OCI-LY7 (cell line): ENCODE measurements around the gene YLPM1. TPM values are rescaled to one million over a fixed set of nuclear protein-coding genes. Genes with fewer than 3 reads are reported as not detected.

Experiments used
- BruUV-seq: library from RNA; stranded (reverse); fragments of 400-500 nt; replicated peaks from 2 replicates; lab custom pipeline; 2021; lab: Mats Ljungman, UMichigan
- CTCF ChIA-PET: fragments of 300-600 bp; sonication (Branson Sonifier 250); formaldehyde crosslinking; loops from one replicate; lab custom pipeline; 2022; ENCODE audit warnings: antibody characterized with exemption; ENCODE audit not compliant: unreplicated experiment; lab: Charles Lee
- POLR2A ChIA-PET: fragments of 300-600 bp; sonication (Branson Sonifier 250); formaldehyde crosslinking; loops from one replicate; lab custom pipeline; 2022; ENCODE audit warnings: antibody characterized with exemption; lab: Charles Lee
- DNase-seq: peaks from one replicate; pipeline ENCODE4 v3.0.0-alpha.2; 2015; ENCODE audit warnings: low spot score
- H2AFZ ChIP-seq: fragments of 200-600 bp; sonication (generic), shearing (Covaris generic); 2 replicates; pipeline ENCODE4 v1.6.1; 2014; ENCODE audit warnings: mild to moderate bottlenecking, antibody characterized with exemption, low read length, moderate library complexity
- H3K27ac ChIP-seq: fragments of 200-600 bp; sonication (generic); 2 replicates; pipeline ENCODE4 v1.5.1; 2014; ENCODE audit warnings: mixed run types, low read depth, mild to moderate bottlenecking, moderate library complexity, low read length, inconsistent platforms; ENCODE audit not compliant: poor library complexity, severe bottlenecking
- H3K36me3 ChIP-seq: fragments of 200-600 bp; sonication (generic); 2 replicates; pipeline ENCODE4 v1.6.1; 2014; ENCODE audit warnings: mild to moderate bottlenecking, antibody characterized with exemption, low read length, moderate library complexity, mixed read lengths; ENCODE audit not compliant: insufficient read depth
- H3K4me1 ChIP-seq: fragments of 200-600 bp; sonication (generic); 2 replicates; pipeline ENCODE4 v1.5.1; 2014; ENCODE audit warnings: mild to moderate bottlenecking, low read length; ENCODE audit not compliant: insufficient read depth, poor library complexity, severe bottlenecking
- H3K4me2 ChIP-seq: fragments of 200-600 bp; sonication (generic); 2 replicates; pipeline ENCODE4 v1.6.1; 2014; ENCODE audit warnings: mild to moderate bottlenecking, low read length
- H3K4me3 ChIP-seq: fragments of 200-600 bp; sonication (generic); 2 replicates; pipeline ENCODE4 v1.5.1; 2014; ENCODE audit warnings: mild to moderate bottlenecking, low read depth, low read length; ENCODE audit not compliant: poor library complexity, severe bottlenecking
- H3K79me2 ChIP-seq: fragments of 200-600 bp; sonication (generic); 2 replicates; pipeline ENCODE4 v1.6.1; 2016; ENCODE audit warnings: low read depth, mild to moderate bottlenecking, low read length, moderate library complexity, mixed read lengths; ENCODE audit not compliant: insufficient read depth
- H3K9me2 ChIP-seq: fragments of 200-600 bp; sonication (generic); 2 replicates; pipeline ENCODE4 v1.6.1; 2016; ENCODE audit warnings: mild to moderate bottlenecking, low read length, mixed read lengths; ENCODE audit not compliant: insufficient read depth
- H3K9me3 ChIP-seq: fragments of 200-600 bp; sonication (generic); 2 replicates; pipeline ENCODE4 v1.6.1; 2014; ENCODE audit warnings: mild to moderate bottlenecking, mixed run types, low read length, mixed read lengths
- H4K20me1 ChIP-seq: fragments of 200-600 bp; sonication (generic); 2 replicates; pipeline ENCODE4 v1.6.1; 2014; ENCODE audit warnings: mild to moderate bottlenecking, antibody characterized with exemption, low read length, moderate library complexity, mixed read lengths; ENCODE audit not compliant: insufficient read depth
- EZH2phosphoT487 ChIP-seq: fragments of 200-600 bp; sonication (generic); IDR thresholded peaks from 2 replicates; pipeline ENCODE4 v1.6.1; 2018; ENCODE audit warnings: low read depth, borderline replicate concordance, mild to moderate bottlenecking, mixed run types, antibody characterized with exemption, low read length, moderate library complexity, mixed read lengths
- intact Hi-C: fragments of 100-400 bp; cut with micrococcal nuclease; formaldehyde crosslinking; loops from one replicate; pipeline ENCODE4 v1.10.0; 2022; ENCODE audit not compliant: unreplicated experiment
- total RNA-seq, 2 experiments: library from RNA; depleted of rRNA in 1 of 2; stranded (reverse); fragments of >200 nt in 1 of 2; shearing (Covaris generic) in 1 of 2; gene quantifications; 2 replicates each; pipeline ENCODE4 v1.2.3, GENCODE V29; 2014 to 2022
- TF ChIP-seq, protein P1 (sequence below): fragments of 200-600 bp; sonication (generic); conservative IDR thresholded peaks from 2 replicates; pipeline ENCODE4 v1.5.1; 2014; ENCODE audit warnings: mild to moderate bottlenecking, antibody characterized with exemption, low read length, moderate library complexity, mixed read lengths

YLPM1 gene
- total RNA-seq, 2 experiments from 2014 or later: 45.2 to 101 TPM

GRCh38 chr14:74739293-74740030 lies 23.7 kb upstream of the YLPM1 start:
- Histone ChIP-seq H3K27ac (no peak overlapping the region), H3K4me3 (no peak overlapping the region), H3K4me2 (no peak overlapping the region), H4K20me1 (no peaks in the 10 kb centered on the region), H3K9me3 (no peaks in the 10 kb centered on the region), H2AFZ (no peak overlapping the region), H3K36me3 (peaks cover 52% of the 10 kb centered on the region), H3K79me2 (no peaks in the 10 kb centered on the region), H3K4me1 (no peaks in the 10 kb centered on the region), H3K9me2 (no peaks in the 10 kb centered on the region)
- intact Hi-C loops: no loop called here
- POLR2A ChIA-PET: interaction anchor here (1.6 kb wide), 1 partner anchor 23 kb away, joined by 5 read pairs; the partner anchor contains the start of gene YLPM1
- no peak for DNase-seq
- CTCF ChIA-PET: no interaction called here
- TF ChIP-seq, protein P1, sequence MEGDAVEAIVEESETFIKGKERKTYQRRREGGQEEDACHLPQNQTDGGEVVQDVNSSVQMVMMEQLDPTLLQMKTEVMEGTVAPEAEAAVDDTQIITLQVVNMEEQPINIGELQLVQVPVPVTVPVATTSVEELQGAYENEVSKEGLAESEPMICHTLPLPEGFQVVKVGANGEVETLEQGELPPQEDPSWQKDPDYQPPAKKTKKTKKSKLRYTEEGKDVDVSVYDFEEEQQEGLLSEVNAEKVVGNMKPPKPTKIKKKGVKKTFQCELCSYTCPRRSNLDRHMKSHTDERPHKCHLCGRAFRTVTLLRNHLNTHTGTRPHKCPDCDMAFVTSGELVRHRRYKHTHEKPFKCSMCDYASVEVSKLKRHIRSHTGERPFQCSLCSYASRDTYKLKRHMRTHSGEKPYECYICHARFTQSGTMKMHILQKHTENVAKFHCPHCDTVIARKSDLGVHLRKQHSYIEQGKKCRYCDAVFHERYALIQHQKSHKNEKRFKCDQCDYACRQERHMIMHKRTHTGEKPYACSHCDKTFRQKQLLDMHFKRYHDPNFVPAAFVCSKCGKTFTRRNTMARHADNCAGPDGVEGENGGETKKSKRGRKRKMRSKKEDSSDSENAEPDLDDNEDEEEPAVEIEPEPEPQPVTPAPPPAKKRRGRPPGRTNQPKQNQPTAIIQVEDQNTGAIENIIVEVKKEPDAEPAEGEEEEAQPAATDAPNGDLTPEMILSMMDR: no peak
- no TSS peak for BruUV-seq

DNA sequence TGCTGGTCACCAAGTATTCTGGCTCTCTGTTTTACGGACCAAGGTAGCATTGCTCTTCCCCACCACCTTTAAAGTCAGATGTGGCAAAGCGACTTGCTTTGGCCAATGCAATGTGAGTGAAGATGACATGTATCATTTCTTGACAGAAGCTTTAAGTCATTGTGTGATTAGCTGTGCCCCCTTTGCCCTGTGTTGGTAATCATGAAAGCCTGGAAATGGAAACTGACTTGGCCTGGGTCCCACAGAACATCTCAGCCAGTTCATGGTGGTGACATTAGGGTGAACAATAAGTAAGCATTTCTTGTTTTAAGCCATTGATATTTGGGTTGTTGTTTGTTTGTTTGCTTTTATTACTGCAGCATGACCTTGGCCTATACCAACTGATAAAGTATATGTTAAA lies 15.9 kb upstream of the YLPM1 start:
- DNase-seq: no peak
- CTCF ChIA-PET: no interaction called here

GRCh38 chr14:74754157-74754556 lies 9.0 kb upstream of the YLPM1 start:
- Histone ChIP-seq H3K79me2 (no peaks in the 10 kb centered on the region), H3K9me2 (no peaks in the 10 kb centered on the region), H3K27ac (no peak overlapping the region), H2AFZ (no peak overlapping the region), H4K20me1 (no peaks in the 10 kb centered on the region), H3K36me3 (no peaks in the 10 kb centered on the region), H3K4me3 (no peak overlapping the region), H3K9me3 (no peaks in the 10 kb centered on the region), H3K4me1 (no peaks in the 10 kb centered on the region), H3K4me2 (no peak overlapping the region)
- intact Hi-C loops: no loop called here
- ChIA-PET CTCF (no interaction called here), POLR2A (interaction anchor here (1.2 to 1.6 kb wide), 2 partner anchors 10 to 137 kb away, joined by 3 to 4 read pairs; no protein-coding TSS in a partner anchor)
- BruUV-seq: no TSS peak
- no peak for DNase-seq
- TF ChIP-seq, protein P1: no peak
- TF ChIP-seq EZH2phosphoT487: no peak

More for the DNA sequence above, 15.9 kb upstream of the YLPM1 start:
- no peaks in the 10 kb centered on the region for H4K20me1 ChIP-seq
- no peak overlapping the region for H3K27ac ChIP-seq
- H3K9me2 ChIP-seq: no peaks in the 10 kb centered on the region
- no peaks in the 10 kb centered on the region for H3K9me3 ChIP-seq
- H3K4me3 ChIP-seq: no peak overlapping the region
- H2AFZ ChIP-seq: no peak overlapping the region
- BruUV-seq: no TSS peak
- no peaks in the 10 kb centered on the region for H3K36me3 ChIP-seq
- no peaks in the 10 kb centered on the region for H3K4me1 ChIP-seq
- H3K4me2 ChIP-seq: no peak overlapping the region
- intact Hi-C loops: no loop called here
- H3K79me2 ChIP-seq: no peaks in the 10 kb centered on the region
- TF ChIP-seq, protein P1: no peak
- TF ChIP-seq EZH2phosphoT487: no peak
- POLR2A ChIA-PET: no interaction called here
